ENCODE measurements around the gene SUZ12.
"Not testable (repeated sequence)": the region's sequence is repeated elsewhere in the genome, so short reads cannot be mapped to it uniquely, and the experiment has no call there.

SUZ12 gene

GRCh38 chr17:31974269-31975071, 37.7 kb downstream of the SUZ12 start:
- not testable (repeated sequence) for H2BK120ac ChIP-seq (ENCODE audit: insufficient read depth, low read length, poor library complexity); H3K4me2 ChIP-seq (ENCODE audit: low read length); H3K18ac ChIP-seq (ENCODE audit: low read length); H3K79me1 ChIP-seq (ENCODE audit: low read length); H3K36me3 ChIP-seq (ENCODE audit: control insufficient read depth in 1 of 2, insufficient read depth in 2 of 2, low read length in 2 of 2); H3K4me3 ChIP-seq (ENCODE audit: low read depth, low read length); H3K79me2 ChIP-seq (ENCODE audit: control insufficient read depth, insufficient read depth, low read length, poor library complexity); H3K9ac ChIP-seq (ENCODE audit: low read length); H3K23ac ChIP-seq (ENCODE audit: low read length); H3K9me3 ChIP-seq (ENCODE audit: insufficient read depth, low read depth, low read length); H3K14ac ChIP-seq (ENCODE audit: low read length); H2BK5ac ChIP-seq (ENCODE audit: low read depth, low read length, poor library complexity); H2BK12ac ChIP-seq (ENCODE audit: low read length); H2AK5ac ChIP-seq (ENCODE audit: low read length); H3K27ac ChIP-seq (ENCODE audit: low read depth, low read length); H3K4ac ChIP-seq (ENCODE audit: low read depth, low read length); H3K4me1 ChIP-seq (ENCODE audit: control insufficient read depth in 1 of 2, insufficient read depth in 2 of 2, low read length in 2 of 2); H4K91ac ChIP-seq (ENCODE audit: low read depth, low read length); H4K12ac ChIP-seq (ENCODE audit: low read depth, low read length); H2AFZ ChIP-seq (ENCODE audit: insufficient read depth, low read length, poor library complexity); H3K27me3 ChIP-seq (ENCODE audit: insufficient read depth, low read length); H4K8ac ChIP-seq (ENCODE audit: low read depth, low read length)
- no CpG with 5 or more reads among the region's 14 CpGs for WGBS (ENCODE audit: extremely low coverage, insufficient coverage, insufficient read length)
- peak in 1 of 2 donors; percentile 35 for DNase-seq

DNA sequence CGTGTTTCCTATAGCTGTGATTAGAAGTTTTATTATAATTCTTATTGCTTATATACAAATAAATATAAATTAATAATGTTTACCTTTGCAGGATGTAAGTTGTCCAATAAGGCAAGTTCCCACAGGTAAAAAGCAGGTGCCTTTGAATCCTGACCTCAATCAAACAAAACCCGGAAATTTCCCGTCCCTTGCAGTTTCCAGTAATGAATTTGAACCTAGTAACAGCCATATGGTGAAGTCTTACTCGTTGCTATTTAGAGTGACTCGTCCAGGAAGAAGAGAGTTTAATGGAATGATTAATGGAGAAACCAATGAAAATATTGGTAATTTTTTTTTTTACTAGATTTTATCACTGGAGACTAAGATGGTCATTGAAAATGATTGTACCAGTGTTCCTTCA, 38.6 kb downstream of the SUZ12 start:
- not testable (repeated sequence) for H3K79me1 ChIP-seq (ENCODE audit: low read length); H3K9ac ChIP-seq (ENCODE audit: low read length); H2AK5ac ChIP-seq (ENCODE audit: low read length); H3K4me3 ChIP-seq (ENCODE audit: low read depth, low read length); H2BK12ac ChIP-seq (ENCODE audit: low read length); H2AFZ ChIP-seq (ENCODE audit: insufficient read depth, low read length, poor library complexity); DNase-seq; H2BK120ac ChIP-seq (ENCODE audit: insufficient read depth, low read length, poor library complexity); H4K12ac ChIP-seq (ENCODE audit: low read depth, low read length); H3K36me3 ChIP-seq (ENCODE audit: control insufficient read depth in 1 of 2, insufficient read depth in 2 of 2, low read length in 2 of 2); H3K79me2 ChIP-seq (ENCODE audit: control insufficient read depth, insufficient read depth, low read length, poor library complexity); H3K27ac ChIP-seq (ENCODE audit: low read depth, low read length); H3K23ac ChIP-seq (ENCODE audit: low read length); H3K4ac ChIP-seq (ENCODE audit: low read depth, low read length); H3K4me2 ChIP-seq (ENCODE audit: low read length); H3K27me3 ChIP-seq (ENCODE audit: insufficient read depth, low read length); H4K91ac ChIP-seq (ENCODE audit: low read depth, low read length); H2BK5ac ChIP-seq (ENCODE audit: low read depth, low read length, poor library complexity); H3K9me3 ChIP-seq (ENCODE audit: insufficient read depth, low read depth, low read length); H3K14ac ChIP-seq (ENCODE audit: low read length); H4K8ac ChIP-seq (ENCODE audit: low read depth, low read length); H3K4me1 ChIP-seq (ENCODE audit: control insufficient read depth in 1 of 2, insufficient read depth in 2 of 2, low read length in 2 of 2); H3K18ac ChIP-seq (ENCODE audit: low read length)
- WGBS (ENCODE audit: extremely low coverage, insufficient coverage, insufficient read length) = no CpG with 5 or more reads among the region's 5 CpGs

GRCh38 chr17:31991821-31992220, 55.0 kb downstream of the SUZ12 start:
- H4K91ac ChIP-seq (ENCODE audit: low read depth, low read length); H3K9ac ChIP-seq (ENCODE audit: low read length); H3K4me1 ChIP-seq (ENCODE audit: control insufficient read depth in 1 of 2, insufficient read depth in 2 of 2, low read length in 2 of 2); H3K4ac ChIP-seq (ENCODE audit: low read depth, low read length); H3K27me3 ChIP-seq (ENCODE audit: insufficient read depth, low read length); H2BK12ac ChIP-seq (ENCODE audit: low read length); H2BK120ac ChIP-seq (ENCODE audit: insufficient read depth, low read length, poor library complexity); H2AFZ ChIP-seq (ENCODE audit: insufficient read depth, low read length, poor library complexity); H3K79me1 ChIP-seq (ENCODE audit: low read length); H3K4me2 ChIP-seq (ENCODE audit: low read length); H3K79me2 ChIP-seq (ENCODE audit: control insufficient read depth, insufficient read depth, low read length, poor library complexity); H2AK5ac ChIP-seq (ENCODE audit: low read length); H2BK5ac ChIP-seq (ENCODE audit: low read depth, low read length, poor library complexity); H3K18ac ChIP-seq (ENCODE audit: low read length); H3K23ac ChIP-seq (ENCODE audit: low read length); H3K9me3 ChIP-seq (ENCODE audit: insufficient read depth, low read depth, low read length); H3K27ac ChIP-seq (ENCODE audit: low read depth, low read length); DNase-seq; H4K8ac ChIP-seq (ENCODE audit: low read depth, low read length); H3K4me3 ChIP-seq (ENCODE audit: low read depth, low read length); H3K14ac ChIP-seq (ENCODE audit: low read length); H4K12ac ChIP-seq (ENCODE audit: low read depth, low read length): not testable (repeated sequence)
- no CpG with 5 or more reads among the region's 8 CpGs for WGBS (ENCODE audit: extremely low coverage, insufficient coverage, insufficient read length)
- peaks cover 48 to 53% of the 10 kb centered on the region in 2 experiments for H3K36me3 ChIP-seq (ENCODE audit: control insufficient read depth in 1 of 2, insufficient read depth in 2 of 2, low read length in 2 of 2)

GRCh38 chr17:31997005-31997404, 60.2 kb downstream of the SUZ12 start:
- no peak overlapping the region for H3K27ac ChIP-seq (ENCODE audit: low read depth, low read length)
- no peak overlapping the region for H4K8ac ChIP-seq (ENCODE audit: low read depth, low read length)
- H2AK5ac ChIP-seq (ENCODE audit: low read length) = no peak overlapping the region
- WGBS (ENCODE audit: extremely low coverage, insufficient coverage, insufficient read length) = no CpG with 5 or more reads among the region's 6 CpGs
- H4K91ac ChIP-seq (ENCODE audit: low read depth, low read length) = no peak overlapping the region
- no peak overlapping the region for H2AFZ ChIP-seq (ENCODE audit: insufficient read depth, low read length, poor library complexity)
- H2BK12ac ChIP-seq (ENCODE audit: low read length) = no peak overlapping the region
- no peak overlapping the region for H3K4ac ChIP-seq (ENCODE audit: low read depth, low read length)
- H3K18ac ChIP-seq (ENCODE audit: low read length) = no peak overlapping the region
- no peak overlapping the region for H2BK5ac ChIP-seq (ENCODE audit: low read depth, low read length, poor library complexity)
- H3K14ac ChIP-seq (ENCODE audit: low read length) = no peak overlapping the region
- H3K4me1 ChIP-seq (ENCODE audit: control insufficient read depth in 1 of 2, insufficient read depth in 2 of 2, low read length in 2 of 2) = no peaks in the 10 kb centered on the region
- no peaks in the 10 kb centered on the region for H3K79me1 ChIP-seq (ENCODE audit: low read length)
- H3K79me2 ChIP-seq (ENCODE audit: control insufficient read depth, insufficient read depth, low read length, poor library complexity) = no peaks in the 10 kb centered on the region
- no peak overlapping the region for H3K23ac ChIP-seq (ENCODE audit: low read length)
- no peak overlapping the region for H4K12ac ChIP-seq (ENCODE audit: low read depth, low read length)
- no peak overlapping the region for H3K4me3 ChIP-seq (ENCODE audit: low read depth, low read length)
- H3K9me3 ChIP-seq (ENCODE audit: insufficient read depth, low read depth, low read length) = no peaks in the 10 kb centered on the region
- no peaks in the 10 kb centered on the region for H3K27me3 ChIP-seq (ENCODE audit: insufficient read depth, low read length)
- no peak overlapping the region for H3K9ac ChIP-seq (ENCODE audit: low read length)
- peaks cover 31 to 32% of the 10 kb centered on the region in 2 experiments for H3K36me3 ChIP-seq (ENCODE audit: control insufficient read depth in 1 of 2, insufficient read depth in 2 of 2, low read length in 2 of 2)
- no peak overlapping the region for H3K4me2 ChIP-seq (ENCODE audit: low read length)
- H2BK120ac ChIP-seq (ENCODE audit: insufficient read depth, low read length, poor library complexity) = no peak overlapping the region
- DNase-seq = no peak
